K562 (cell line): ENCODE data around the gene GNRH2. TPM values are rescaled to one million over a fixed set of nuclear protein-coding genes. Genes with fewer than 3 reads are reported as not detected.

Experiments
- CBFA2T2 ChIP-seq: fragments of 450-650 bp; conservative IDR thresholded peaks from 2 replicates; pipeline ENCODE4 v1.6.1; 2017; ENCODE audit warnings: mild to moderate bottlenecking
- CEBPB ChIP-seq: fragments of 450-650 bp; IDR thresholded peaks from 2 replicates; pipeline ENCODE4 v1.6.1; 2016; ENCODE audit warnings: missing genetic modification characterization, missing compliant biosample characterization
- ETV6 ChIP-seq, 3 experiments: fragments of 150-350 bp in 1 of 3; sonication (generic) in 1 of 3; formaldehyde crosslinking in 1 of 3; IDR thresholded peaks; 2 replicates each; pipeline versions ENCODE4 v1.6.1 to v1.8.0; 2014 to 2022; ENCODE audit warnings: borderline replicate concordance in 2 of 3, low read depth in 2 of 3, antibody characterized with exemption in 1 of 3, low read length in 1 of 3, mild to moderate bottlenecking in 1 of 3, missing genetic modification reagents in 1 of 3
- HDAC1 ChIP-seq, 2 experiments: fragments of 450-650 bp; IDR thresholded peaks; 2 replicates each; pipeline ENCODE4 v1.6.1; 2016 to 2017; ENCODE audit warnings: inconsistent platforms in 1 of 2, mild to moderate bottlenecking in 1 of 2, moderate library complexity in 1 of 2
- NFYB ChIP-seq: IDR thresholded peaks from 2 replicates; pipeline ENCODE4 v1.6.1; 2011; ENCODE audit warnings: mild to moderate bottlenecking, moderate library complexity; ENCODE audit not compliant: insufficient read length; ENCODE audit errors: extremely low read depth
- POLR2H ChIP-seq: IDR thresholded peaks from 2 replicates; pipeline ENCODE4 v1.6.1; 2016; ENCODE audit warnings: missing genetic modification characterization, low read depth, mild to moderate bottlenecking, control low read depth, missing compliant biosample characterization, moderate library complexity
- PRMT5 ChIP-seq: sonication (generic); formaldehyde crosslinking; IDR thresholded peaks from 2 replicates; pipeline ENCODE4 v1.5.0; 2020; ENCODE audit warnings: missing genetic modification reagents
- RAD51 ChIP-seq: fragments of 450-650 bp; IDR thresholded peaks from 2 replicates; pipeline ENCODE4 v1.7.1; 2016; ENCODE audit warnings: low read depth, mild to moderate bottlenecking, borderline replicate concordance
- RCOR1 ChIP-seq, 2 experiments: IDR thresholded peaks; 2 replicates each; pipeline ENCODE4 v1.6.1; 2012; ENCODE audit warnings: low read depth in 2 of 2, low read length in 2 of 2, borderline replicate concordance in 1 of 2, improper control_type of control experiment in 1 of 2
- SAFB ChIP-seq: fragments of 200-400 bp; formaldehyde crosslinking; IDR thresholded peaks from 2 replicates; pipeline ENCODE4 v1.6.1; 2017; ENCODE audit warnings: low read depth, low read length, borderline replicate concordance
- SMAD2 ChIP-seq: fragments of 150-350 bp; IDR thresholded peaks from 2 replicates; pipeline ENCODE4 v1.6.1; 2014; ENCODE audit warnings: low read depth, mild to moderate bottlenecking, low read length
- SMARCA4 ChIP-seq: fragments of 450-650 bp; IDR thresholded peaks from 2 replicates; pipeline ENCODE4 v1.6.1; 2016
- SMARCA5 ChIP-seq: fragments of 450-650 bp; IDR thresholded peaks from 2 replicates; pipeline ENCODE4 v1.6.1; 2016
- TAF9B ChIP-seq: fragments of 450-650 bp; IDR thresholded peaks from 2 replicates; pipeline ENCODE4 v1.6.1; 2018; ENCODE audit warnings: mild to moderate bottlenecking; ENCODE audit not compliant: partially characterized antibody
- ZBED1 ChIP-seq: IDR thresholded peaks from 2 replicates; pipeline ENCODE4 v1.6.1; 2014
- ZBTB1 ChIP-seq: sonication (generic); formaldehyde crosslinking; IDR thresholded peaks from 2 replicates; pipeline ENCODE4 v1.8.1; 2023; ENCODE audit warnings: missing genetic modification reagents, low read depth, mild to moderate bottlenecking, borderline replicate concordance
- ZBTB40 ChIP-seq, 2 experiments: fragments of 450-650 bp in 1 of 2; sonication (generic) in 1 of 2; formaldehyde crosslinking in 1 of 2; IDR thresholded peaks; 2 replicates each; pipeline versions ENCODE4 v1.7.1 to v1.9.0; 2016 to 2022; ENCODE audit warnings: inconsistent platforms in 1 of 2, mild to moderate bottlenecking in 1 of 2, missing genetic modification reagents in 1 of 2
- ZBTB8A ChIP-seq: fragments of 450-650 bp; IDR thresholded peaks from 2 replicates; pipeline ENCODE4 v1.6.1; 2018; ENCODE audit warnings: mild to moderate bottlenecking, moderate library complexity; ENCODE audit not compliant: partially characterized antibody
- ZNF212 ChIP-seq: fragments of 450-650 bp; formaldehyde crosslinking; IDR thresholded peaks from 2 replicates; pipeline ENCODE4 v1.4.0; 2020; ENCODE audit warnings: mild to moderate bottlenecking
- ZNF75A ChIP-seq: fragments of 450-650 bp; formaldehyde crosslinking; IDR thresholded peaks from 2 replicates; pipeline ENCODE4 v1.4.0; 2020; ENCODE audit warnings: mild to moderate bottlenecking
- polyA plus RNA-seq, 8 experiments: library from polyadenylated mRNA; depleted of rRNA in 4 of 8; stranded (reverse) in 5 of 8; unstranded in 3 of 8; fragments of >200 nt; fragmentation: Nextera tagmentation in 2 of 8; fragmentation: Illumina TruSeq in 1 of 8; extraction: Ambion mirVana in 2 of 8; extraction: Trizol in 1 of 8; gene quantifications; 2 replicates each; pipeline versions ENCODE4 v1.2.1 to v1.2.3, GENCODE V29; 2011 to 2014; ENCODE audit warnings: inconsistent platforms in 1 of 8, missing spikeins in 1 of 8
- total RNA-seq, 7 experiments: library from RNA; depleted of rRNA in 6 of 7; stranded (reverse); fragments of >200 nt in 6 of 7; fragmentation: Illumina TruSeq in 2 of 7; extraction: Trizol in 2 of 7; gene quantifications; 2 replicates each; pipeline versions ENCODE4 v1.2.1 to v1.2.3, GENCODE V29; 2011 to 2021; ENCODE audit warnings: low replicate concordance in 1 of 7

Gene GNRH2
- total and polyA plus RNA-seq, 9 of the 15 experiments (the other 6 are each of a cell fraction or from before 2014, with no cell fraction given) = 0.11 to 0.50 (median 0.24) TPM; not detected in 5

GRCh38 chr20:3045042-3045815 lies 1.8 kb downstream of the GNRH2 start (continued):
- TF ChIP-seq ZBTB1 (CRISPR knock-in tag) (peak; percentile 94; the same call in 1 of the 2 replicates), ZBTB40 (IDR thresholded peaks at IDR 0.05) (no peak), ZBTB40 (CRISPR knock-in tag; IDR thresholded peaks at IDR 0.05) (peak; percentile 53), ZNF212 (no peak), ZNF75A (no peak), ZBTB8A (no peak), TAF9B (no peak), SMARCA5 (no peak), SAFB (no peak), NFYB (no peak), SMARCA4 (no peak), RCOR1 (IDR thresholded peaks at IDR 0.05; ENCODE audit: borderline replicate concordance in 1 of 2, low read depth in 2 of 2, low read length in 2 of 2) (no peak), ZBED1 (0 out of 2 replicates have a peak, but pooled peaks have one; percentile 48), HDAC1 (IDR thresholded peaks at IDR 0.05) (0 out of 4 replicates have a peak, but pooled peaks of 1 of the 2 experiments have one; percentile 1), POLR2H (peak; percentile 45; the same call in 1 of the 2 replicates), CEBPB (peak; percentile 38; the same call in 1 of the 2 replicates), PRMT5 (CRISPR knock-in tag) (no peak), CBFA2T2 (no peak), ETV6 (IDR thresholded peaks at IDR 0.05; ENCODE audit: borderline replicate concordance in 1 of 2, low read depth in 2 of 2, low read length in 1 of 2) (no peak), ETV6 (CRISPR knock-in tag; IDR thresholded peaks at IDR 0.05; ENCODE audit: borderline replicate concordance) (0 out of 2 replicates have a peak, but pooled peaks have one; percentile 49), RAD51 (no peak), SMAD2 (no peak)
